HUDEP-2 (cell line): ENCODE results near the gene UGT3A2.

Experiments
- DNase-seq, 76 experiments: peaks; one replicate each; lab custom pipeline; 2025; ENCODE audit not compliant: unreplicated experiment in 76 of 76; lab: John Stamatoyannopoulos, UW

The UGT3A2 gene

GRCh38 chr5:36066540-36067210, at the start of gene UGT3A2:
Gene UGT3A2, minus strand, starts transcription at chr5:36066882. Its CDS starts 93 bp downstream, at chr5:36066789.
- DNase-seq = no peak

- peak in 34 of 76 experiments; percentile 18 to 89 (median 62) for DNase-seq
Measured at GRCh38 chr5:36111238-36111637, 44.6 kb upstream of the UGT3A2 start.

- DNase-seq = peak in 30 of 76 experiments; percentile 11 to 74 (median 37)
Measured at GRCh38 chr5:36108758-36109460, 42.2 kb upstream of the UGT3A2 start.

GRCh38 chr5:36105819-36106218, 39.1 kb upstream of the UGT3A2 start:
- peak in 1 of 76 experiments; percentile 12 for DNase-seq

GRCh38 chr5:36099748-36100147, 33.1 kb upstream of the UGT3A2 start:
- DNase-seq = no peak

GRCh38 chr5:36096486-36096885, 29.8 kb upstream of the UGT3A2 start:
- DNase-seq = peak in 3 of 76 experiments; percentile 21 to 38 (median 28)

- DNase-seq = peak in 56 of 76 experiments; percentile 5 to 73 (median 30)
Measured at GRCh38 chr5:36089989-36090388, 23.3 kb upstream of the UGT3A2 start.

- peak in 43 of 76 experiments; percentile 0 to 67 (median 27) for DNase-seq
Measured at GRCh38 chr5:36079200-36079781, 12.6 kb upstream of the UGT3A2 start.

GRCh38 chr5:36078430-36078829, 11.7 kb upstream of the UGT3A2 start:
- no peak for DNase-seq

- peak in 19 of 76 experiments; percentile 2 to 44 (median 11) for DNase-seq
Measured at GRCh38 chr5:36073595-36074216, 7.0 kb upstream of the UGT3A2 start.

- no peak for DNase-seq
Measured at GRCh38 chr5:36070687-36071571, 4.2 kb upstream of the UGT3A2 start.

- no peak for DNase-seq
Measured at GRCh38 chr5:36068751-36069281, 2.1 kb upstream of the UGT3A2 start.

GRCh38 chr5:36066001-36066539, 612 bp downstream of the UGT3A2 start:
- no peak for DNase-seq

GRCh38 chr5:36060420-36060887, 6.2 kb downstream of the UGT3A2 start:
- no peak for DNase-seq

GRCh38 chr5:36059571-36060419, 6.9 kb downstream of the UGT3A2 start:
- DNase-seq = no peak

- no peak for DNase-seq
Measured at GRCh38 chr5:36058776-36059175, 7.9 kb downstream of the UGT3A2 start.

- no peak for DNase-seq
Measured at GRCh38 chr5:36057386-36057785, 9.3 kb downstream of the UGT3A2 start.

GRCh38 chr5:36056422-36056821, 10.3 kb downstream of the UGT3A2 start:
- no peak for DNase-seq

GRCh38 chr5:36055984-36056383, 10.7 kb downstream of the UGT3A2 start:
- DNase-seq = no peak
